GM10266 (cell line): ENCODE data around the gene SLC6A11.

ENCODE experiments used
- DNase-seq: peaks from one replicate; pipeline ENCODE4 v3.0.0; 2012; ENCODE audit errors: extremely low spot score
- CTCF ChIP-seq: IDR thresholded peaks from 2 replicates; pipeline ENCODE4 v1.5.1; 2012; ENCODE audit warnings: mild to moderate bottlenecking, low read depth; ENCODE audit not compliant: control insufficient read depth, insufficient read depth; ENCODE audit errors: missing control alignments

Gene SLC6A11

GRCh38 chr3:10780243-10780642, 35.8 kb upstream of the SLC6A11 start:
- no peak for TF ChIP-seq CTCF
- DNase-seq, result no peak

GRCh38 chr3:10780922-10781321, 35.1 kb upstream of the SLC6A11 start:
- DNase-seq, result no peak
- TF ChIP-seq CTCF, result no peak

- no peak for DNase-seq
- no peak for TF ChIP-seq CTCF
Observed at GRCh38 chr3:10781981-10782380, 34.0 kb upstream of the SLC6A11 start.

GRCh38 chr3:10783360-10784351, 32.4 kb upstream of the SLC6A11 start:
- TF ChIP-seq CTCF, result peak; percentile 64
- DNase-seq, result no peak

GRCh38 chr3:10786640-10787039, 29.4 kb upstream of the SLC6A11 start:
- no peak for TF ChIP-seq CTCF
- DNase-seq, result no peak

GRCh38 chr3:10788451-10788850, 27.6 kb upstream of the SLC6A11 start:
- TF ChIP-seq CTCF, result no peak
- DNase-seq, result no peak

GRCh38 chr3:10790713-10791112, 25.3 kb upstream of the SLC6A11 start:
- DNase-seq, result no peak
- no peak for TF ChIP-seq CTCF
